HUES6 (cell line): ENCODE measurements around the gene KANSL1.

Source experiments
- H3K27ac ChIP-seq: 2 replicates; pipeline ENCODE4 v1.7.0; 2013; ENCODE audit warnings: low read depth, mild to moderate bottlenecking, low read length, inconsistent platforms
- H3K27me3 ChIP-seq: 2 replicates; pipeline ENCODE4 v1.6.1; 2013; ENCODE audit warnings: low read length; ENCODE audit not compliant: control insufficient read depth, insufficient read depth
- H3K36me3 ChIP-seq: 2 replicates; pipeline ENCODE4 v1.6.1; 2013; ENCODE audit warnings: low read length; ENCODE audit not compliant: control insufficient read depth, insufficient read depth
- H3K4me1 ChIP-seq: 2 replicates; pipeline ENCODE4 v1.6.1; 2013; ENCODE audit warnings: low read length; ENCODE audit not compliant: control insufficient read depth, insufficient read depth
- H3K4me3 ChIP-seq: 2 replicates; pipeline ENCODE4 v1.5.1; 2013; ENCODE audit warnings: low read depth, low read length
- H3K9ac ChIP-seq: one replicate; pipeline ENCODE4 v1.6.1; 2013; ENCODE audit warnings: mild to moderate bottlenecking, low read length
- H3K9me3 ChIP-seq: 2 replicates; pipeline ENCODE4 v1.6.1; 2013; ENCODE audit warnings: low read depth, low read length; ENCODE audit not compliant: control insufficient read depth, insufficient read depth

KANSL1 gene

GRCh38 chr17:46179375-46179999, 13.7 kb downstream of the KANSL1 start:
- Histone ChIP-seq H3K27me3 (no peaks in the 10 kb centered on the region), H3K9me3 (no peaks in the 10 kb centered on the region), H3K9ac (peak overlapping the region; percentile 21), H3K36me3 (no peaks in the 10 kb centered on the region), H3K4me3 (0 out of 2 replicates have a peak overlapping the region, but pooled peaks have one; percentile 0), H3K4me1 (peaks cover 65% of the 10 kb centered on the region), H3K27ac (peak overlapping the region; percentile 35; the same call in 1 of the 2 replicates)

- Histone ChIP-seq H3K27ac (peak overlapping the region; percentile 35; the same call in 1 of the 2 replicates), H3K36me3 (no peaks in the 10 kb centered on the region), H3K4me3 (no peak overlapping the region), H3K27me3 (no peaks in the 10 kb centered on the region), H3K4me1 (peaks cover 59% of the 10 kb centered on the region), H3K9me3 (no peaks in the 10 kb centered on the region), H3K9ac (no peak overlapping the region)
Measured at GRCh38 chr17:46178550-46179214, 14.5 kb downstream of the KANSL1 start.

- Histone ChIP-seq H3K4me3 (no peak overlapping the region), H3K9ac (no peak overlapping the region), H3K27me3 (no peaks in the 10 kb centered on the region), H3K36me3 (peaks cover 8% of the 10 kb centered on the region), H3K27ac (no peak overlapping the region), H3K4me1 (peaks cover 48% of the 10 kb centered on the region), H3K9me3 (no peaks in the 10 kb centered on the region)
Measured at GRCh38 chr17:46176975-46177374, 16.3 kb downstream of the KANSL1 start.

GRCh38 chr17:46175891-46176290, 17.3 kb downstream of the KANSL1 start:
- no peak overlapping the region for H3K4me3 ChIP-seq
- no peaks in the 10 kb centered on the region for H3K9me3 ChIP-seq
- H3K27me3 ChIP-seq, result no peaks in the 10 kb centered on the region
- peaks cover 43% of the 10 kb centered on the region for H3K4me1 ChIP-seq
- no peak overlapping the region for H3K9ac ChIP-seq
- H3K36me3 ChIP-seq, result peaks cover 19% of the 10 kb centered on the region
- H3K27ac ChIP-seq, result no peak overlapping the region

GRCh38 chr17:46173153-46173552, 20.1 kb downstream of the KANSL1 start:
- H3K36me3 ChIP-seq, result peaks cover 43% of the 10 kb centered on the region
- no peak overlapping the region for H3K4me3 ChIP-seq
- H3K27ac ChIP-seq, result no peak overlapping the region
- H3K9me3 ChIP-seq, result no peaks in the 10 kb centered on the region
- H3K9ac ChIP-seq, result no peak overlapping the region
- H3K4me1 ChIP-seq, result peaks cover 23% of the 10 kb centered on the region; the same call in 1 of the 2 replicates
- H3K27me3 ChIP-seq, result no peaks in the 10 kb centered on the region

GRCh38 chr17:46171939-46172338, 21.3 kb downstream of the KANSL1 start:
- Histone ChIP-seq H3K9ac (no peak overlapping the region), H3K4me1 (peaks cover 23% of the 10 kb centered on the region; the same call in 1 of the 2 replicates), H3K9me3 (no peaks in the 10 kb centered on the region), H3K27ac (0 out of 2 replicates have a peak overlapping the region, but pooled peaks have one; percentile 5), H3K36me3 (peaks cover 43% of the 10 kb centered on the region), H3K27me3 (no peaks in the 10 kb centered on the region), H3K4me3 (no peak overlapping the region)

GRCh38 chr17:46170639-46171429, 22.4 kb downstream of the KANSL1 start:
- no peak overlapping the region for H3K9ac ChIP-seq
- H3K4me3 ChIP-seq, result no peak overlapping the region
- H3K27me3 ChIP-seq, result no peaks in the 10 kb centered on the region
- peaks cover 19% of the 10 kb centered on the region; the same call in 1 of the 2 replicates for H3K4me1 ChIP-seq
- no peaks in the 10 kb centered on the region for H3K9me3 ChIP-seq
- no peak overlapping the region for H3K27ac ChIP-seq
- peaks cover 43% of the 10 kb centered on the region for H3K36me3 ChIP-seq

- Histone ChIP-seq H3K4me3 (no peak overlapping the region), H3K9ac (no peak overlapping the region), H3K9me3 (no peaks in the 10 kb centered on the region), H3K27me3 (no peaks in the 10 kb centered on the region), H3K36me3 (peaks cover 43% of the 10 kb centered on the region), H3K27ac (no peak overlapping the region), H3K4me1 (peaks cover 19% of the 10 kb centered on the region; the same call in 1 of the 2 replicates)
Measured at GRCh38 chr17:46169913-46170638, 23.2 kb downstream of the KANSL1 start.

GRCh38 chr17:46167826-46168569, 25.2 kb downstream of the KANSL1 start:
- no peak overlapping the region for H3K9ac ChIP-seq
- no peak overlapping the region for H3K4me3 ChIP-seq
- H3K9me3 ChIP-seq, result no peaks in the 10 kb centered on the region
- H3K27ac ChIP-seq, result no peak overlapping the region
- H3K27me3 ChIP-seq, result no peaks in the 10 kb centered on the region
- H3K4me1 ChIP-seq, result peaks cover 22% of the 10 kb centered on the region; the same call in 1 of the 2 replicates
- peaks cover 45% of the 10 kb centered on the region for H3K36me3 ChIP-seq

- no peak overlapping the region for H3K9ac ChIP-seq
- no peaks in the 10 kb centered on the region for H3K27me3 ChIP-seq
- H3K4me1 ChIP-seq, result peaks cover 25% of the 10 kb centered on the region
- H3K27ac ChIP-seq, result no peak overlapping the region
- H3K36me3 ChIP-seq, result peaks cover 40% of the 10 kb centered on the region
- no peaks in the 10 kb centered on the region for H3K9me3 ChIP-seq
- no peak overlapping the region for H3K4me3 ChIP-seq
Measured at GRCh38 chr17:46167267-46167666, 26.0 kb downstream of the KANSL1 start.
